Measurements from ENCODE around the gene DKKL1. TPM values are rescaled to one million over a fixed set of nuclear protein-coding genes. Genes with fewer than 3 reads are reported as not detected.

Gene DKKL1
- total and polyA plus RNA-seq, 2 of the 4 experiments (the other 2 are of a cell fraction): 0.67 TPM; not detected in 1

DNA sequence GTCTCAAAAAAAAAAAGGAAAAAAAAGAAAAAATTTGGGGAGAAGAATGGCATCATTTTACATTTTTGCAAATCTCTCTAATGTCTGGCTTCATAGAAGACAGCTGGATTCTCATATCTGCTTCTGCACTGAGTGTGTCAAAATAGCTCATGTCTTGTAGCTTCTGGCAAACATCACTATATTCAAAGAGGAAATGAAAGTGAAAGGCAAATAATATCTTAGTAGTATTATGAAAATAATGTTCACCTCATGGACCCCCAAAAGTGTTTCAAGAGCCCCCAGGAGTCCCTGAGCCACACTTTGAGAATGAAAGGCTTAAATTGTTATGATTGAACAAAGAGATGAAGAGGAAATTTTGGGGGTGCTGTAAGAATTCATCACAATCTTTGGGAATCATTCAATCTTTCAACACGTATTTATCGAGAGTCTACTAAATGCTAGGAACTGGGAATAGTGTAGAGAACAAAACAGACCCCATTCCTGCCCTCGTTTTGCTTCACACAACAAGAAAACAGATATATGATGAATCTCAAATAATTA, 37.4 kb upstream of the DKKL1 start:
- H3K4me3 ChIP-seq (ENCODE audit: insufficient read depth, low read depth, low read length): no peak overlapping the region
- no peak overlapping the region for H3K4ac ChIP-seq (ENCODE audit: low read depth, low read length)
- H3K36me3 ChIP-seq (ENCODE audit: control insufficient read depth, insufficient read depth, low read length): peaks cover 4% of the 10 kb centered on the region
- no peak overlapping the region for H2AK5ac ChIP-seq (ENCODE audit: low read depth, low read length)
- ChIA-PET CTCF (interaction anchor here (0.6 kb wide), 2 partner anchors 32 to 680 kb away, joined by 3 read pairs; partner anchors contain the start of gene CA11), POLR2A (ENCODE audit: unreplicated experiment) (no interaction called here)
- no peak overlapping the region for H2BK15ac ChIP-seq (ENCODE audit: low read depth, low read length)
- H3K23ac ChIP-seq (ENCODE audit: low read depth, low read length): no peak overlapping the region
- H4K8ac ChIP-seq (ENCODE audit: low read depth in 2 of 2, low read length in 2 of 2): no peak overlapping the region
- no peak for DNase-seq
- no peak overlapping the region for H3K56ac ChIP-seq (ENCODE audit: extremely low read depth, insufficient read depth, low read length)
- no peak overlapping the region for H2AK9ac ChIP-seq (replicated peaks; ENCODE audit: low read depth, low read length, poor library complexity)
- H3K27ac ChIP-seq (ENCODE audit: insufficient read depth, low read length): no peak overlapping the region
- H3K79me1 ChIP-seq (ENCODE audit: low read depth in 1 of 2, low read length in 2 of 2): no peaks in the 10 kb centered on the region
- no peak for TF ChIP-seq SMC3 (IDR thresholded peaks at IDR 0.05; ENCODE audit: low read depth, low read length)
- no peak for TF ChIP-seq CEBPB (IDR thresholded peaks at IDR 0.05; ENCODE audit: low read depth, low read length)
- no peak for TF ChIP-seq POLR2A (IDR thresholded peaks at IDR 0.05; ENCODE audit: low read depth, low read length)
- no peak for TF ChIP-seq FOS (IDR thresholded peaks at IDR 0.05; ENCODE audit: low read depth, low read length)
- TF ChIP-seq, protein P1, sequence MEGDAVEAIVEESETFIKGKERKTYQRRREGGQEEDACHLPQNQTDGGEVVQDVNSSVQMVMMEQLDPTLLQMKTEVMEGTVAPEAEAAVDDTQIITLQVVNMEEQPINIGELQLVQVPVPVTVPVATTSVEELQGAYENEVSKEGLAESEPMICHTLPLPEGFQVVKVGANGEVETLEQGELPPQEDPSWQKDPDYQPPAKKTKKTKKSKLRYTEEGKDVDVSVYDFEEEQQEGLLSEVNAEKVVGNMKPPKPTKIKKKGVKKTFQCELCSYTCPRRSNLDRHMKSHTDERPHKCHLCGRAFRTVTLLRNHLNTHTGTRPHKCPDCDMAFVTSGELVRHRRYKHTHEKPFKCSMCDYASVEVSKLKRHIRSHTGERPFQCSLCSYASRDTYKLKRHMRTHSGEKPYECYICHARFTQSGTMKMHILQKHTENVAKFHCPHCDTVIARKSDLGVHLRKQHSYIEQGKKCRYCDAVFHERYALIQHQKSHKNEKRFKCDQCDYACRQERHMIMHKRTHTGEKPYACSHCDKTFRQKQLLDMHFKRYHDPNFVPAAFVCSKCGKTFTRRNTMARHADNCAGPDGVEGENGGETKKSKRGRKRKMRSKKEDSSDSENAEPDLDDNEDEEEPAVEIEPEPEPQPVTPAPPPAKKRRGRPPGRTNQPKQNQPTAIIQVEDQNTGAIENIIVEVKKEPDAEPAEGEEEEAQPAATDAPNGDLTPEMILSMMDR (conservative IDR thresholded peaks at IDR 0.05; ENCODE audit: low read depth, low read length): no peak
- TF ChIP-seq, protein P2, sequence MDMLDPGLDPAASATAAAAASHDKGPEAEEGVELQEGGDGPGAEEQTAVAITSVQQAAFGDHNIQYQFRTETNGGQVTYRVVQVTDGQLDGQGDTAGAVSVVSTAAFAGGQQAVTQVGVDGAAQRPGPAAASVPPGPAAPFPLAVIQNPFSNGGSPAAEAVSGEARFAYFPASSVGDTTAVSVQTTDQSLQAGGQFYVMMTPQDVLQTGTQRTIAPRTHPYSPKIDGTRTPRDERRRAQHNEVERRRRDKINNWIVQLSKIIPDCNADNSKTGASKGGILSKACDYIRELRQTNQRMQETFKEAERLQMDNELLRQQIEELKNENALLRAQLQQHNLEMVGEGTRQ (IDR thresholded peaks at IDR 0.05; ENCODE audit: low read depth, low read length): no peak
- no peak for TF ChIP-seq NFE2L2 (IDR thresholded peaks at IDR 0.05; ENCODE audit: low read depth, low read length)
- TF ChIP-seq RFX5 (IDR thresholded peaks at IDR 0.05; ENCODE audit: low read depth, low read length): no peak
- TF ChIP-seq MAZ (IDR thresholded peaks at IDR 0.05; ENCODE audit: borderline replicate concordance, low read depth, low read length): no peak
- TF ChIP-seq, protein P3, sequence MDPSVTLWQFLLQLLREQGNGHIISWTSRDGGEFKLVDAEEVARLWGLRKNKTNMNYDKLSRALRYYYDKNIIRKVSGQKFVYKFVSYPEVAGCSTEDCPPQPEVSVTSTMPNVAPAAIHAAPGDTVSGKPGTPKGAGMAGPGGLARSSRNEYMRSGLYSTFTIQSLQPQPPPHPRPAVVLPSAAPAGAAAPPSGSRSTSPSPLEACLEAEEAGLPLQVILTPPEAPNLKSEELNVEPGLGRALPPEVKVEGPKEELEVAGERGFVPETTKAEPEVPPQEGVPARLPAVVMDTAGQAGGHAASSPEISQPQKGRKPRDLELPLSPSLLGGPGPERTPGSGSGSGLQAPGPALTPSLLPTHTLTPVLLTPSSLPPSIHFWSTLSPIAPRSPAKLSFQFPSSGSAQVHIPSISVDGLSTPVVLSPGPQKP (IDR thresholded peaks at IDR 0.05; ENCODE audit: borderline replicate concordance, low read depth, low read length): no peak
- no peak for TF ChIP-seq RAD21 (IDR thresholded peaks at IDR 0.05; ENCODE audit: low read length)
- no peak for TF ChIP-seq BHLHE40 (IDR thresholded peaks at IDR 0.05; ENCODE audit: low read depth, low read length)
- no peak for TF ChIP-seq MXI1 (IDR thresholded peaks at IDR 0.05; ENCODE audit: borderline replicate concordance, low read depth, low read length)
- TF ChIP-seq MAFK (IDR thresholded peaks at IDR 0.05; ENCODE audit: low read depth, low read length): no peak
- TF ChIP-seq CHD1 (IDR thresholded peaks at IDR 0.05; ENCODE audit: low read depth, low read length): no peak
- TF ChIP-seq RCOR1 (IDR thresholded peaks at IDR 0.05; ENCODE audit: insufficient replicate concordance, low read length): no peak
- intact Hi-C loops (cut with micrococcal nuclease): no loop called here
- H4K20me1 ChIP-seq (ENCODE audit: insufficient read depth, low read length): no peaks in the 10 kb centered on the region
- H3K4me2 ChIP-seq (ENCODE audit: low read depth, low read length): no peak overlapping the region
- no peak overlapping the region for H2BK20ac ChIP-seq (ENCODE audit: low read depth, low read length)
- no peaks in the 10 kb centered on the region for H3K27me3 ChIP-seq (ENCODE audit: control insufficient read depth, insufficient read depth, low read length)
- H2AFZ ChIP-seq (replicated peaks; ENCODE audit: low read length, poor library complexity): no peak overlapping the region
- H2BK120ac ChIP-seq (ENCODE audit: low read depth, low read length): no peak overlapping the region
- no peak overlapping the region for H4K5ac ChIP-seq (ENCODE audit: low read depth, low read length)
- H3K9me3 ChIP-seq (ENCODE audit: control insufficient read depth, insufficient read depth, low read length): no peaks in the 10 kb centered on the region; the same call in 1 of the 2 replicates
- H2BK5ac ChIP-seq (ENCODE audit: low read depth, low read length, poor library complexity, severe bottlenecking): no peak overlapping the region
- no peak overlapping the region for H3K14ac ChIP-seq (replicated peaks; ENCODE audit: low read depth, low read length)
- ATAC-seq (ENCODE audit: low read depth): no peak
- in situ Hi-C loops (cut with MboI; ENCODE audit: low sequenced_read_pairs): no loop called here
- WGBS, 2 experiments (ENCODE audit: extremely low coverage in 2 of 2, insufficient read length in 1 of 2): no CpG with 5 or more reads among the region's 3 CpGs
- no TSS peak for BruUV-seq (replicated peaks)
- H3K18ac ChIP-seq (ENCODE audit: low read depth, low read length): no peak overlapping the region
- no peak overlapping the region for H3K9ac ChIP-seq (ENCODE audit: low read depth, low read length)
- peaks cover 3% of the 10 kb centered on the region; the same call in 1 of the 2 replicates for H3K9me1 ChIP-seq (ENCODE audit: insufficient read depth, low read length)
- H4K91ac ChIP-seq (ENCODE audit: insufficient read depth, low read depth, low read length): no peak overlapping the region
- H3K4me1 ChIP-seq (ENCODE audit: control insufficient read depth, insufficient read depth, low read length): no peaks in the 10 kb centered on the region
- dilution Hi-C loops (cut with HindIII; ENCODE audit: low sequenced_read_pairs, unreplicated experiment): no loop called here
